Stimulated activated CD8-positive, alpha-beta memory T cell treated with anti-CD3 and anti-CD28 coated beads, Interleukin-4, amount 100 ng/mL, for 1 hour (primary cell): Measurements from ENCODE around the gene CCR2.

Source experiments
- DNase-seq, 2 donors: peaks; one replicate each; pipeline ENCODE4 v3.0.0-alpha.2; 2020; ENCODE audit warnings: low read depth in 2 of 2, low spot score in 1 of 2

Gene CCR2

DNA sequence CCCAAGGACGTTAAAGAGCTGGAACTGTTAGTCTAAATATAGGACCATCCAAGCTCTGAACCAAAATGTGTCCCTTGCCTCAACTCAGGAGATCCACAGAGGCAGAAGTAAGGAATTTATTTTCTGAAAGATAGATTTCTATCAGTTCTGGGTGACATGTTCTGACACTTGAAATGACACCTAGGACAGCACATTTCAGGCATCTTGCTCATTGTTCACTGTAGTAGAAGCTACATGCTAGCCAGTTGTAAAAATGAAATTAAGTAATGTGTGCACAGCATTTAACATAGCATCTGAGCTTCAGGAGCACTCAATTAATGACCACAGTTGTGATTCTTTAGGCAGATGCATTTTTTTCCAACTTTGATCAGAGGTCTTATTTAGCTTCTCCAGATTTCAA, 567 bp downstream of the CCR2 start:
- DNase-seq, result no peak

DNA sequence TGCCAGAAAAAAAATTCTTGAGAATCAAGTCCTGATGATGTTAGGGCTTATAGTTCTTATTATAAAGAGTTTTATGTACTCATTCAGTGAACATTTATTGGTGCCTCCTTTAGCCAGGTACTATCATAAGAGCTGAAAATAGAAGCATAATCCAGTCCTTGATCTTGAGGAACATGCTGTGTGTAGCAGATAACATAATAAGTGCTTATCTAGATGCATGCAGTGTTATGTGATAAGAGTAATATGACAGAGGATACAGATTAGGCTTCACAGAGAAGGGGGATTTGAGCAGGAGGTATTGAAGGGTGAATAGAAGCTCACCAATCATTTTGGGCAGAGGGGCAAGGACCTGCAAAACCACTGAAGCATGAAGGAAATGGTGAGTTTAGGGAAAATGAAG, 1.1 kb downstream of the CCR2 start:
- no peak for DNase-seq

DNA sequence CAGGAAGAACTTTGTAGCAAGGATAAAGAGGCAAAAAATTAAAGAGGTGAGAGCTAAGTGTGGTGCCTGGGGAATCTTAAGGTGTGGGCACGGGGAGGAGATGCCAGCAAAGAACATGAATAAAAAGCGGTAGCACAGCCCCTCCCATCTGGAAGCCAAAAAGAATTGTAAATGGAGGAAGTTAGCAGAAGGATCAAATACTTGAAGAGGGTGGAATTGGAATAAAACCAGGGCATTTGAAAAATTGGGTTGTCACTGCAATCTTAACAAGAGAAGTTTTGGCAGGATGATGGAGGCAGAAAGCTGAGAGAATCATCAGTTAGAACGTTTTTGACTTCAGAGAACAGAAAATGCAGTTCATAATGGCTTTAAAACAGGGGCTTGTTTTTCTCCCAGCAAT, 2.4 kb downstream of the CCR2 start:
- no peak for DNase-seq

GRCh38 chr3:46356909-46357308, 3.0 kb downstream of the CCR2 start:
- DNase-seq, result no peak

DNA sequence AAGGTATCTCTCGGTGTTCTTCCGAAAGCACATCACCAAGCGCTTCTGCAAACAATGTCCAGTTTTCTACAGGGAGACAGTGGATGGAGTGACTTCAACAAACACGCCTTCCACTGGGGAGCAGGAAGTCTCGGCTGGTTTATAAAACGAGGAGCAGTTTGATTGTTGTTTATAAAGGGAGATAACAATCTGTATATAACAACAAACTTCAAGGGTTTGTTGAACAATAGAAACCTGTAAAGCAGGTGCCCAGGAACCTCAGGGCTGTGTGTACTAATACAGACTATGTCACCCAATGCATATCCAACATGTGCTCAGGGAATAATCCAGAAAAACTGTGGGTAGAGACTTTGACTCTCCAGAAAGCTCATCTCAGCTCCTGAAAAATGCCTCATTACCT, 4.6 kb downstream of the CCR2 start:
- DNase-seq, result no peak

GRCh38 chr3:46359733-46360493, 6.0 kb downstream of the CCR2 start:
- DNase-seq, result no peak

DNA sequence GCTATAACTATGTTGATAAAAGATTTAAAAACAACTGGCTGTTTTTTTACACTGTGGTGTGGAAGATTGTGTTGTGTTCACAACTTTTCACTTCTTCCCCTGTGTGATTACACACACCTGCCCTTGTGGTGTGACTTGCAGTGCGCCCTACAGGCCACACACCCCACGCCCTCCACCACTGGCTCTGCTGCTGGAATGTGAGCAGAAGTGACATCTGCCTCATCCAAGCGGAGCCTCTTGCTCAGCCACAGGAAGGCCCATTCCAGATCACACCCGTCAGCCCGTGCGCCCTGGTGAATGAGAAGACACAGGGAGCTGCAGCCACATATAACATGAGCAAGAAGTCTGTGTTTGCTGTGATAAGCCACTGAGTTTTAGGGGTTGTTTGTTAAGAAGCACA, 7.0 kb downstream of the CCR2 start:
- no peak for DNase-seq

GRCh38 chr3:46361408-46362283, 7.7 kb downstream of the CCR2 start:
- DNase-seq, result no peak

DNA sequence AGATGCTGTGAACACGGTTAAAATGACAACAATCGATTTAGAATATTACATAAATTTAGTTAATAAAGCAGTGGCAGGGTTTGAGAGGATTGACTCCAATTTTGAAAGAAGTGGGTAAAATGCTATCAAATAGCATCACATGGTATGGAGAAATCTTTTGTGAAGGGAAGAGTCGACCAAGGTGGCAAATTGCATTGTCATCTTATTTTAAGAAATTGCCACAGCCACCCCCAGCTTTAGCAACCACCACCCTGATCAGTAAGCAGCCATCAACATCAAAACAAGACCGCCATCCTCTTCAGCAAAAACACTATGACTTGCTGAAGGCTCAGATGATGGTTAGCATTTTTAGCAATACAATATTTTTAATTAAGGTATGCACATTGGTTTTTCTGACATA, 11.1 kb downstream of the CCR2 start:
- no peak for DNase-seq

DNA sequence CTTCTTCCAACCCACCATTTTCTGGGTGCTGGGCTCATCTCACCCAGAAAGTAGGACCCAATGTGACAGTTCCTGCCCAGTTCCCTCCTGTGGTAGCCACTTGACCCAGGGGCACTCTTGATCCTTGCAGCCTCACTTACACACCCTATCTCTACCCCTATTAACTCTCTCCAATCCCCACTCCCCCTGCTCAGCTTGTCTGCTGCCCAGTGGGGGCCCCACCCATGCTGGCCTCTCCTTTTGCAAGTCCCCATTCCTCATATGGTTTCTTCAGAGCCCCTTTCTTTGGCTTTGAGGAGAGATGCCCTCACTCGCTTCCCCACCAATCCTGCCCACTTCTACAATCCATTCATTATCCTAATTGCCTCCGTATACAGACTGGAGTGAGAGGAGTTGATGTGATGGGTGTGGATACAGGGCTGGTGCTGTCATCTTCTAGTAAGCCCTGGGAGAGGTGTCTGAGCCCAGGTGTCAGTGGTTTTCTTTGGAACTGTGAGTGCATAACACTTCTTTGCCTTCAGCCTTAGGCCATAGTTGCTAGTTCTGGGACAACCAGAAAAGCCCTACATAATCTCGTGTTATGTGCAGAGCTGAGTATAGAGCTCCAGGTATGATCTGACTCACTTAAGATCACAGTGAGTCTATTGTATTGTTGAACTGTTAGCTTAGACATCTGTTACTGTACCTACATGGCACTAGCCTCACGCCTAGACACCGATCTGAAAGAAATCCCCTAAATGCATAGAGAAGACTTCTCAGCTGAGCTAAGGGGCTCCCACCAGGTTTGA, 12.0 kb downstream of the CCR2 start:
- DNase-seq, result no peak

GRCh38 chr3:46367811-46368210, 13.9 kb downstream of the CCR2 start:
- no peak for DNase-seq

DNA sequence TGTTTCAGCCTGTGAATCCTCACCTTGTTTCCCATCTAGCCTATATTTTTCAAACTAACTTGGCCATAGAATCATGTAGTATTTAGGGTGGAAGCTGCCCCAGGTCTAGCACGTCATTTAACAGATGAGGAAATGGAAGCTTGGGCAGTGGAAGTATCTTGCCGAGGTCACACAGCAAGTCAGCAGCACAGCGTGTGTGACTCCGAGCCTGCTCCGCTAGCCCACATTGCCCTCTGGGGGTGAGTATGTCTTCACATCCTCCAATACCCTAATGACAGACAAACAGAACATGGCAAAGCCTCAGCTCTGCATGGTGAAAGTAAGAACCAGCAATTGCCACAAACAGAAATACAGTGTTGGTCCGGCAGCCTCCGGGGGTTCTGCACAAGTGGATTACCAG, 14.7 kb downstream of the CCR2 start:
- peak; percentile 30 to 42 for DNase-seq

- no peak for DNase-seq
Measured at GRCh38 chr3:46369151-46369550, 15.2 kb downstream of the CCR2 start.

DNA sequence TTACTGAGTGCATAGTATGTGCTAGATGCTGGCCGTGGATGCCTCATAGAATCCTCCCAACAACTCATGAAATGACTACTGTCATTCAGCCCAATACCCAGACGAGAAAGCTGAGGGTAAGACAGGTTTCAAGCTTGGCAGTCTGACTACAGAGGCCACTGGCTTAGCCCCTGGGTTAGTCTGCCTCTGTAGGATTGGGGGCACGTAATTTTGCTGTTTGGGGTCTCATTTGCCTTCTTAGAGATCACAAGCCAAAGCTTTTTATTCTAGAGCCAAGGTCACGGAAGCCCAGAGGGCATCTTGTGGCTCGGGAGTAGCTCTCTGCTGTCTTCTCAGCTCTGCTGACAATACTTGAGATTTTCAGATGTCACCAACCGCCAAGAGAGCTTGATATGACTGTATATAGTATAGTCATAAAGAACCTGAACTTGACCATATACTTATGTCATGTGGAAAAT, 15.8 kb downstream of the CCR2 start:
- DNase-seq, result no peak

GRCh38 chr3:46370839-46371518, 17.1 kb downstream of the CCR2 start, which contains the start of gene CCR5:
Gene CCR5 (plus strand): TSS chr3:46370946. CDS start chr3:46372903, 1,957 bp downstream.
- no peak for DNase-seq

DNA sequence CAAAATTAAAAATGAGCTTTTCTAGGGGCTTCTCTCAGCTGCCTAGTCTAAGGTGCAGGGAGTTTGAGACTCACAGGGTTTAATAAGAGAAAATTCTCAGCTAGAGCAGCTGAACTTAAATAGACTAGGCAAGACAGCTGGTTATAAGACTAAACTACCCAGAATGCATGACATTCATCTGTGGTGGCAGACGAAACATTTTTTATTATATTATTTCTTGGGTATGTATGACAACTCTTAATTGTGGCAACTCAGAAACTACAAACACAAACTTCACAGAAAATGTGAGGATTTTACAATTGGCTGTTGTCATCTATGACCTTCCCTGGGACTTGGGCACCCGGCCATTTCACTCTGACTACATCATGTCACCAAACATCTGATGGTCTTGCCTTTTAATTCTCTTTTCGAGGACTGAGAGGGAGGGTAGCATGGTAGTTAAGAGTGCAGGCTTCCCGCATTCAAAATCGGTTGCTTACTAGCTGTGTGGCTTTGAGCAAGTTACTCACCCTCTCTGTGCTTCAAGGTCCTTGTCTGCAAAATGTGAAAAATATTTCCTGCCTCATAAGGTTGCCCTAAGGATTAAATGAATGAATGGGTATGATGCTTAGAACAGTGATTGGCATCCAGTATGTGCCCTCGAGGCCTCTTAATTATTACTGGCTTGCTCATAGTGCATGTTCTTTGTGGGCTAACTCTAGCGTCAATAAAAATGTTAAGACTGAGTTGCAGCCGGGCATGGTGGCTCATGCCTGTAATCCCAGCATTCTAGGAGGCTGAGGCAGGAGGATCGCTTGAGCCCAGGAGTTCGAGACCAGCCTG, 17.8 kb downstream of the CCR2 start:
- no peak for DNase-seq

GRCh38 chr3:46372492-46373359, 18.8 kb downstream of the CCR2 start:
- no peak for DNase-seq

DNA sequence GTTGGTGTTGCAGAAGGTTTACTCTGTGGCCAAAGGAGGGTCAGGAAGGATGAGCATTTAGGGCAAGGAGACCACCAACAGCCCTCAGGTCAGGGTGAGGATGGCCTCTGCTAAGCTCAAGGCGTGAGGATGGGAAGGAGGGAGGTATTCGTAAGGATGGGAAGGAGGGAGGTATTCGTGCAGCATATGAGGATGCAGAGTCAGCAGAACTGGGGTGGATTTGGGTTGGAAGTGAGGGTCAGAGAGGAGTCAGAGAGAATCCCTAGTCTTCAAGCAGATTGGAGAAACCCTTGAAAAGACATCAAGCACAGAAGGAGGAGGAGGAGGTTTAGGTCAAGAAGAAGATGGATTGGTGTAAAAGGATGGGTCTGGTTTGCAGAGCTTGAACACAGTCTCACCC, 20.8 kb downstream of the CCR2 start:
- no peak for DNase-seq

DNA sequence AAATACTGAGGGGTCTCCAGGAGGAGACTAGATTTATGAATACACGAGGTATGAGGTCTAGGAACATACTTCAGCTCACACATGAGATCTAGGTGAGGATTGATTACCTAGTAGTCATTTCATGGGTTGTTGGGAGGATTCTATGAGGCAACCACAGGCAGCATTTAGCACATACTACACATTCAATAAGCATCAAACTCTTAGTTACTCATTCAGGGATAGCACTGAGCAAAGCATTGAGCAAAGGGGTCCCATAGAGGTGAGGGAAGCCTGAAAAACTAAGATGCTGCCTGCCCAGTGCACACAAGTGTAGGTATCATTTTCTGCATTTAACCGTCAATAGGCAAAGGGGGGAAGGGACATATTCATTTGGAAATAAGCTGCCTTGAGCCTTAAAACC, 21.3 kb downstream of the CCR2 start:
- no peak for DNase-seq
